Fibroblast of skin of back (primary cell): ENCODE measurements around the gene PGBD5.
A peak's percentile ranks its signal among the peaks of the same experiment; 100 is the strongest.
"Not testable (repeated sequence)": the region's sequence is repeated elsewhere in the genome, so short reads cannot be mapped to it uniquely, and the experiment has no call there.

Experiments used
- DNase-seq: peaks from one replicate; pipeline ENCODE4 v3.0.0-alpha.2; 2013

PGBD5 gene

GRCh38 chr1:230425252-230426091, 660 bp downstream of the PGBD5 start:
- peak; percentile 6 for DNase-seq

- DNase-seq = no peak
Measured at GRCh38 chr1:230424391-230425251, 1.5 kb downstream of the PGBD5 start.

- DNase-seq = no peak
Measured at GRCh38 chr1:230423951-230424350, 2.2 kb downstream of the PGBD5 start.

GRCh38 chr1:230423261-230423660, 2.9 kb downstream of the PGBD5 start:
- DNase-seq = no peak

- DNase-seq = no peak
Measured at GRCh38 chr1:230422221-230422981, 3.7 kb downstream of the PGBD5 start.

GRCh38 chr1:230421481-230421880, 4.7 kb downstream of the PGBD5 start:
- no peak for DNase-seq

- not testable (repeated sequence) for DNase-seq
Measured at GRCh38 chr1:230420372-230420771, 5.8 kb downstream of the PGBD5 start.

GRCh38 chr1:230416430-230416829, 9.7 kb downstream of the PGBD5 start:
- DNase-seq = no peak

- DNase-seq = no peak
Measured at GRCh38 chr1:230415405-230416132, 10.6 kb downstream of the PGBD5 start.

GRCh38 chr1:230414694-230415093, 11.4 kb downstream of the PGBD5 start:
- no peak for DNase-seq

- no peak for DNase-seq
Measured at GRCh38 chr1:230414102-230414501, 12.0 kb downstream of the PGBD5 start.

- DNase-seq = no peak
Measured at GRCh38 chr1:230413061-230413460, 13.1 kb downstream of the PGBD5 start.

- no peak for DNase-seq
Measured at GRCh38 chr1:230408971-230409370, 17.2 kb downstream of the PGBD5 start.

- peak; percentile 12 for DNase-seq
Measured at GRCh38 chr1:230407351-230407750, 18.8 kb downstream of the PGBD5 start.

GRCh38 chr1:230406727-230407126, 19.4 kb downstream of the PGBD5 start:
- not testable (repeated sequence) for DNase-seq

GRCh38 chr1:230403442-230403841, 22.7 kb downstream of the PGBD5 start:
- DNase-seq = no peak

GRCh38 chr1:230401763-230402294, 24.3 kb downstream of the PGBD5 start:
- peak; percentile 77 for DNase-seq

- no peak for DNase-seq
Measured at GRCh38 chr1:230401101-230401500, 25.0 kb downstream of the PGBD5 start.

- no peak for DNase-seq
Measured at GRCh38 chr1:230400007-230400344, 26.2 kb downstream of the PGBD5 start.

GRCh38 chr1:230399321-230400006, 26.7 kb downstream of the PGBD5 start:
- no peak for DNase-seq

- no peak for DNase-seq
Measured at GRCh38 chr1:230398856-230399255, 27.3 kb downstream of the PGBD5 start.
